22Rv1 (cell line): ENCODE results near the gene IKZF1.

Source experiments
- H3K27ac ChIP-seq: fragments of 450-650 bp; 2 replicates; pipeline ENCODE4 v1.5.1; 2017
- ZFX ChIP-seq: fragments of 450-650 bp; IDR thresholded peaks from 2 replicates; pipeline ENCODE4 v1.6.1; 2017; ENCODE audit warnings: antibody characterized with exemption, borderline replicate concordance
- TF ChIP-seq, protein P1 (sequence below): fragments of 450-650 bp; IDR thresholded peaks from 2 replicates; pipeline ENCODE4 v1.5.1; 2017; ENCODE audit warnings: mild to moderate bottlenecking

IKZF1 gene

DNA sequence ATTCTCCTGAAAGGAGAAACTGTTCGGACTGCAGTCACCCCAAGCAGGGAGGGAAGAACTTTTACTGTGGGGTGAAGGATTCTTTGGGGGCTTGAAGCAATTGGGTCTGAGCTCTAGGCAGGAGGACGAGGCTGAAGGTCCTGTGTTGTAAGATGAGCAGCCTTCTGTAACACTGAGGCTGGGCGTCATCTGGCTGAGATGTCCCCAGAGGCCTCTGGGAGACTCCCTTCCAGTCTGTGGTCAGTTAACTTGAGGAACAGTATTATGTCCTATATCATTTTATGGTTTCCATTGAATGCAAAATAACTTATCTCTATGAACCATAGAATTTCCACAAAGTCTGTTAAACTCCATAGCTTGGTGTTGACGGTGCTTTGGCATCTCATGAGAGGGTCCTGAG is 119.3 kb downstream of the IKZF1 start:
- TF ChIP-seq ZFX = no peak
- TF ChIP-seq, protein P1, sequence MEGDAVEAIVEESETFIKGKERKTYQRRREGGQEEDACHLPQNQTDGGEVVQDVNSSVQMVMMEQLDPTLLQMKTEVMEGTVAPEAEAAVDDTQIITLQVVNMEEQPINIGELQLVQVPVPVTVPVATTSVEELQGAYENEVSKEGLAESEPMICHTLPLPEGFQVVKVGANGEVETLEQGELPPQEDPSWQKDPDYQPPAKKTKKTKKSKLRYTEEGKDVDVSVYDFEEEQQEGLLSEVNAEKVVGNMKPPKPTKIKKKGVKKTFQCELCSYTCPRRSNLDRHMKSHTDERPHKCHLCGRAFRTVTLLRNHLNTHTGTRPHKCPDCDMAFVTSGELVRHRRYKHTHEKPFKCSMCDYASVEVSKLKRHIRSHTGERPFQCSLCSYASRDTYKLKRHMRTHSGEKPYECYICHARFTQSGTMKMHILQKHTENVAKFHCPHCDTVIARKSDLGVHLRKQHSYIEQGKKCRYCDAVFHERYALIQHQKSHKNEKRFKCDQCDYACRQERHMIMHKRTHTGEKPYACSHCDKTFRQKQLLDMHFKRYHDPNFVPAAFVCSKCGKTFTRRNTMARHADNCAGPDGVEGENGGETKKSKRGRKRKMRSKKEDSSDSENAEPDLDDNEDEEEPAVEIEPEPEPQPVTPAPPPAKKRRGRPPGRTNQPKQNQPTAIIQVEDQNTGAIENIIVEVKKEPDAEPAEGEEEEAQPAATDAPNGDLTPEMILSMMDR = no peak
- H3K27ac ChIP-seq = no peak overlapping the region

DNA sequence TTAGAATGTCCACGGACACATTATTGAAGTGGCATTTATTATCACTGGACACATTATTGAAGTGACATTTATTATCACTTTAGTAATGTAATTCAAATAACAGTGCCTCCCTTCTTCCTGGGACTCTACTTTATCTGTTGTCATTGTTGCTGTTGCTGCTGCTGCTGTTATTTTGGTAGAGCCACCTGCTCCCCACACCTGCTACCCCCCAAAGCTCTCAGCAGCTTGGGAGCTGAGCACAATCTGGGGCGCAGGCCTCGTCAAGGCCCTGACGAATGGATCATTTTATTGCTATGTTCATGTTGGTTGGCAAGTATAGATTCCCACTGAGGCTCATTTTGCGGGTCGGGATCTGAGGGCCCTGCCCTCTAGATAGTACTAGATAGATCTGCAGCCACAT is 120.8 kb downstream of the IKZF1 start:
- TF ChIP-seq, protein P1 = no peak
- no peak for TF ChIP-seq ZFX
- no peak overlapping the region for H3K27ac ChIP-seq

DNA sequence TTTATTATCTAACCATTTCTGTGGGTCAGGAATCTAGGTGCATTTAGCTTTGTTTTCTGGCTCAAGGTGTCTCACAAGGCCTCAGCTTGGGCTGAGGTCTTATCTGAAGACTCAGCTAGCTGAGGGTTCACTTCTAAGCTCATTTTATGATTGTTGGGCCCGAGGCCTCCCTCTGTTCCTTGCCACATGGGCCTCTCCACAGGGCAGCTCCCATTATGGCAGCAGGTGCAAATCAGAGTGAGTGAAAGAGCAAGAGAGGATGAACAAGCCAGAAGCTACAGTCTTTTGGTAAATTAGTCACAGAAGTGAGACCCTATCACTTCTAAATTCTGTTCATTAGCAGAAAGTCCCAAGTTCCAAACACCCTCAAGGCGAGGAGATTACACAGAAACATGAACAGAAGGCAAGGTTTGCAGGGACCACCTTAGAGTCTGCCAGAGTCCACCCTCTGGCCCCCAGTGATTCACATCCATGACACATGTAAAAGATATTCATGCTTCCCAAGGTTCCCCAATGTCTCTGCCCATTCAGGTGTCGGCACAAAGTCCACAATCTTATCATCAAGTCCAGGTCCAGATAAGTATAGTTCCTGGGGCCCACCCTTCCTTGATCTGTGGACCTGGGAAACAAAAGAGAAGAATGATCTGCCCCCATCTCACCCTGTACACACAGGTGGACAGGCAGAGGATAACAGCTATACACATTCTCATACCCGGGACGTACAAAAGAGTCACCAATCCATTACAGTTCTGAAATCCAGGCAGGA is 121.9 kb downstream of the IKZF1 start:
- TF ChIP-seq, protein P1 = no peak
- no peak for TF ChIP-seq ZFX
- no peak overlapping the region for H3K27ac ChIP-seq

DNA sequence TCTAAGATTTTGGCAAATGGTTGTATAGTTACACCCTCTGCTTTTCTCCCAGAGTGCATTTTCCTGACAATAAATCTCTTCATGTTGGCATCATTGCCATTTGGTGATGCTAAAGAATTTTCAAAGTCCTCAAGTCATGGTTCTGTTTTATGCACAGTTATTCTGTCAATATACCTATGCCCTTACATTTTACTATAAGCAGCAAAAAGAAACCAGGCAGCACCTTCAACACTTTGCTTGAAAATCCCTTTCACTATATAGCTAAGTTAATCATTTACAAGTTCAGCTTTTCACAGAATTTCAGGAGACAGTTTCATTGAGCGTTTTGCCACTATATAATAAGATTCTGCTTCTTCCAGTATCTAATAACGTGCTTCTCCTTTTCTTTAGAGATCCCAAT is 123.0 kb downstream of the IKZF1 start:
- TF ChIP-seq, protein P1 = no peak
- no peak for TF ChIP-seq ZFX
- no peak overlapping the region for H3K27ac ChIP-seq

DNA sequence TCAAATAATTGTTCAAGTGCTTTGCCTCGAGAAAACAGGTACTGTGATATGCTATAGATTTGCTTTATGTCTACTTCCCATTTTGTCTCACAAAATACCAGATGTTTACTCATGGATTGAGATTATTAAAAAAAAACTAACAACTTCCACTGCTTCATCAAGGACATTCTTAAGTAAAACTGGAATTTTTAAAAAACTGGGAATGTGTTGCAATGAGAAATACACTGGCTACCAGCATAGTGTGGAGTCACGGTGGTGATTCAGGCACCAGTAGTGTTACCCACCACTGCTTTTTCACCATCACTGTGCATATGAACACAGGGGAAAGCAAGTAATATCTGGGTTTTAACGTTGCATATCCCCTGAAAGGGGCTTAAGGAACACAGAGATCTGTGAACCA is 124.4 kb downstream of the IKZF1 start:
- H3K27ac ChIP-seq = no peak overlapping the region
- TF ChIP-seq, protein P1 = no peak
- TF ChIP-seq ZFX = no peak

DNA sequence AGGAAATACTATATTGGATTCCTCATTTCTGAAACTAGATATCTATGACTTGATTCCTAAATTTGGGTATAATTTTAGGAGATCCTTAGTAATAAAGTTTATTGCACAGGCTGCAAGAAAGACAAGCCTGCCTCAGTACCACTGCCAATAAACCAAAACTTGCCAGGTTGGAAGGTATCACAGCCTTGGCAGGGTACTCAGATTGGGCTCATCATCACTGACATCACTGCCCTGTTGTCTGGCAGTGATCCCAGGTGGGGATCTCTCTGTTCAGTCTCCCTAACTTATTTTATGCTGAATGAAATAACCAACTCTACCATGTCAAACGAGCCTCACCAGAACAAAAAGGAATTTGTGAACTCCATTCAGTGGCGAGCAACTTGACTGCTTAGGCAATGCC is 126.8 kb downstream of the IKZF1 start:
- TF ChIP-seq, protein P1 = no peak
- TF ChIP-seq ZFX = no peak
- H3K27ac ChIP-seq = no peak overlapping the region

DNA sequence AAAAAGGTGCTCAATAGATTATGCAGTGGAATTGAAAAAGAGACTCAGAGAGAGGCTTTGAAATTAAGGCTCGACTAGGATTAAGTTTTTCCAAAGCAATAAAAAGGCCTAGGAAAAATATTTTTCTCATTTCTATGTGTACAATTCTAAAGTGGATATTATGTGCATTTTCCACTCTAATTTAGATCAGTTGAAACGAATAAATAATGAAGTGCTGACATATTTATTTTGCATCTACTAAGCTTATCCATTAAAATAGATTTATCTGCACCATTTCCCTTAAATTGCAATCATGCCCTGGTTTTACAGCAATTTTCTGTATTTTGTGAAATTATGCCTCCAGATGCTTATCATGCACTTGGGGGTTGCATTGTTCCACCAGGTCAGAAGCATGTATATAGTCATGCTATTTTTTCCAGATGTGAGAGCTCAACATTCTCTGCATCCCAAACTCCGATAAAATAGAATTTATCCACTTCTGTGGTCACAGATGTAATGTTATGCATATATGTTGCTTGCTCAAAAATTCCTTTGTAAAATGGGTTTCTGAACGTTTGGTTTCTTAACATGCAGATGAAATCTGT is 127.3 kb downstream of the IKZF1 start:
- no peak overlapping the region for H3K27ac ChIP-seq
- TF ChIP-seq ZFX = no peak
- TF ChIP-seq, protein P1 = no peak
